ENCODE data around the gene MPG. TPM values are rescaled to one million over a fixed set of nuclear protein-coding genes. Genes with fewer than 3 reads are reported as not detected.
A peak's percentile ranks its signal among the peaks of the same experiment; 100 is the strongest.

Gene MPG
- polyA plus RNA-seq, 1 of the 3 experiments (the other 2 are of a cell fraction): 98.3 TPM

- H3K4me2 ChIP-seq: no peak overlapping the region
- H3K9me3 ChIP-seq: no peaks in the 10 kb centered on the region
- WGBS (ENCODE audit: low lambda C conversion rate): 96% methylated on average over 15 of the region's 16 CpGs
- H3K79me2 ChIP-seq (ENCODE audit: insufficient read depth): peaks cover 43% of the 10 kb centered on the region
- peaks cover 14% of the 10 kb centered on the region for H4K20me1 ChIP-seq (ENCODE audit: insufficient read depth)
- TF ChIP-seq YY1 (IDR thresholded peaks at IDR 0.05; ENCODE audit: low read depth) (no peak), REST (IDR thresholded peaks at IDR 0.05; ENCODE audit: low read depth, low read length) (no peak)
- H3K4me3 ChIP-seq (ENCODE audit: low read depth in 2 of 2, low read length in 1 of 2): no peak overlapping the region
- ChIA-PET POLR2A (no interaction called here), CTCF (interaction anchor here (1.2 to 21.2 kb wide), 4 partner anchors 9 to 287 kb away, joined by 4 to 793 read pairs (median 27); no protein-coding TSS in a partner anchor)
- H2AFZ ChIP-seq (ENCODE audit: low read depth): no peak overlapping the region
- no peak overlapping the region for H3K27ac ChIP-seq (ENCODE audit: low read depth in 2 of 2, low read length in 1 of 2)
- no peak overlapping the region for H3K9ac ChIP-seq
- H3K36me3 ChIP-seq (replicated peaks in 1 of 2; ENCODE audit: control insufficient read depth in 1 of 2, insufficient read depth in 2 of 2, low read length in 1 of 2): peaks cover 3 to 6% of the 10 kb centered on the region in 2 experiments
- peaks cover 23 to 60% of the 10 kb centered on the region in 2 experiments for H3K4me1 ChIP-seq (ENCODE audit: control insufficient read depth in 1 of 2, insufficient read depth in 2 of 2, low read depth in 1 of 2, low read length in 1 of 2)
- H3F3A ChIP-seq (replicated peaks; ENCODE audit: insufficient read depth): peaks cover 8% of the 10 kb centered on the region
- no peak for DNase-seq
- no peaks in the 10 kb centered on the region for H3K9me2 ChIP-seq
- H3K27me3 ChIP-seq (ENCODE audit: insufficient read depth): no peaks in the 10 kb centered on the region
Observed at GRCh38 chr16:74747-75334, 3.2 kb upstream of the MPG start.

- 73% methylated on average over 8 of the region's 11 CpGs for WGBS (ENCODE audit: low lambda C conversion rate)
- H3K9me3 ChIP-seq: no peaks in the 10 kb centered on the region
- peaks cover 4% of the 10 kb centered on the region for H4K20me1 ChIP-seq (ENCODE audit: insufficient read depth)
- peaks cover 11% of the 10 kb centered on the region in 2 experiments for H3K36me3 ChIP-seq (replicated peaks in 1 of 2; ENCODE audit: control insufficient read depth in 1 of 2, insufficient read depth in 2 of 2, low read length in 1 of 2)
- peaks cover 23 to 60% of the 10 kb centered on the region in 2 experiments for H3K4me1 ChIP-seq (ENCODE audit: control insufficient read depth in 1 of 2, insufficient read depth in 2 of 2, low read depth in 1 of 2, low read length in 1 of 2)
- no peak overlapping the region for H3K9ac ChIP-seq
- H3K4me2 ChIP-seq: peak overlapping the region; percentile 99; the same call in 1 of the 2 replicates
- peaks cover 33% of the 10 kb centered on the region for H3K79me2 ChIP-seq (ENCODE audit: insufficient read depth)
- POLR2A ChIA-PET: interaction anchor here (0.5 to 0.6 kb wide), 2 partner anchors 12 to 146 kb away, joined by 3 read pairs; no protein-coding TSS in a partner anchor
- peaks cover 8% of the 10 kb centered on the region for H3F3A ChIP-seq (replicated peaks; ENCODE audit: insufficient read depth)
- H3K27me3 ChIP-seq (ENCODE audit: insufficient read depth): no peaks in the 10 kb centered on the region
- CTCF ChIA-PET: interaction anchor here (0.5 to 21.2 kb wide), 8 partner anchors 10 to 367 kb away, joined by 3 to 793 read pairs (median 4); no protein-coding TSS in a partner anchor
- peak overlapping the region; percentile 58 to 84; a peak in 2 of 4 replicates for H3K27ac ChIP-seq (ENCODE audit: low read depth in 2 of 2, low read length in 1 of 2)
- peak; percentile 63 for DNase-seq
- H3K4me3 ChIP-seq (ENCODE audit: low read depth in 2 of 2, low read length in 1 of 2): no peak overlapping the region
- no peak overlapping the region for H2AFZ ChIP-seq (ENCODE audit: low read depth)
- H3K9me2 ChIP-seq: no peaks in the 10 kb centered on the region
- TF ChIP-seq YY1 (IDR thresholded peaks at IDR 0.05; ENCODE audit: low read depth) (no peak), TAF1 (IDR thresholded peaks at IDR 0.05; ENCODE audit: borderline replicate concordance, low read depth, low read length) (no peak), FOXJ3 (CRISPR knock-in tag; IDR thresholded peaks at IDR 0.05) (no peak), PBX3 (IDR thresholded peaks at IDR 0.05) (no peak), FOXM1 (IDR thresholded peaks at IDR 0.05; ENCODE audit: low read depth) (no peak), RAD21 (IDR thresholded peaks at IDR 0.05; ENCODE audit: low read length) (no peak), JUND (IDR thresholded peaks at IDR 0.05) (no peak), RXRA (IDR thresholded peaks at IDR 0.05; ENCODE audit: borderline replicate concordance, low read depth) (no peak), ELF1 (IDR thresholded peaks at IDR 0.05) (peak; percentile 44; the same call in 1 of the 2 replicates), EZH2phosphoT487 (IDR thresholded peaks at IDR 0.05; ENCODE audit: borderline replicate concordance, low read depth) (no peak), GATA2 (CRISPR knock-in tag; IDR thresholded peaks at IDR 0.05) (no peak), NFIC (IDR thresholded peaks at IDR 0.05; ENCODE audit: borderline replicate concordance) (no peak), RFX5 (IDR thresholded peaks at IDR 0.05; ENCODE audit: low read length) (no peak), SIN3A (IDR thresholded peaks at IDR 0.05; ENCODE audit: borderline replicate concordance, low read depth, low read length) (no peak), IRF3 (IDR thresholded peaks at IDR 0.05; ENCODE audit: low read depth, low read length) (no peak), EP300 (IDR thresholded peaks at IDR 0.05; ENCODE audit: borderline replicate concordance in 1 of 2, low read depth in 1 of 2, low read length in 1 of 2) (no peak)
Observed at GRCh38 chr16:75580-76501, 2.2 kb upstream of the MPG start.
